HAP-1 (cell line): ENCODE results near the gene RNFT2.

Experiments
- DNase-seq, 2 experiments: peaks; one replicate each; pipeline ENCODE4 v3.0.0-alpha.2; 2016 to 2020; ENCODE audit warnings: low spot score in 2 of 2
- H3K27me3 ChIP-seq: fragments of 250-450 bp; sonication (Bioruptor Pico); 2 replicates; pipeline ENCODE4 v1.5.1; 2020; ENCODE audit warnings: low read depth, mild to moderate bottlenecking, moderate library complexity
- H3K36me3 ChIP-seq: fragments of 250-450 bp; sonication (Bioruptor Pico); replicated peaks from 2 replicates; pipeline ENCODE4 v1.5.1; 2020; ENCODE audit warnings: mild to moderate bottlenecking
- H3K4me1 ChIP-seq: fragments of 250-450 bp; sonication (Bioruptor Pico); 2 replicates; pipeline ENCODE4 v1.5.1; 2020; ENCODE audit warnings: mild to moderate bottlenecking
- H3K4me3 ChIP-seq: fragments of 250-450 bp; sonication (Bioruptor Pico); 2 replicates; pipeline ENCODE4 v1.5.1; 2020; ENCODE audit warnings: mild to moderate bottlenecking, moderate library complexity
- H3K9me3 ChIP-seq: fragments of 250-450 bp; sonication (Bioruptor Pico); 2 replicates; pipeline ENCODE4 v1.5.1; 2020; ENCODE audit warnings: mild to moderate bottlenecking, moderate library complexity
- in situ Hi-C: fragments of 300-500 bp; cut with MboI; formaldehyde crosslinking; loops from 3 replicates; pipeline ENCODE4 v1.14.3; 2020; ENCODE audit warnings: low sequenced_read_pairs, inconsistent platforms, mixed read lengths

The RNFT2 gene

DNA sequence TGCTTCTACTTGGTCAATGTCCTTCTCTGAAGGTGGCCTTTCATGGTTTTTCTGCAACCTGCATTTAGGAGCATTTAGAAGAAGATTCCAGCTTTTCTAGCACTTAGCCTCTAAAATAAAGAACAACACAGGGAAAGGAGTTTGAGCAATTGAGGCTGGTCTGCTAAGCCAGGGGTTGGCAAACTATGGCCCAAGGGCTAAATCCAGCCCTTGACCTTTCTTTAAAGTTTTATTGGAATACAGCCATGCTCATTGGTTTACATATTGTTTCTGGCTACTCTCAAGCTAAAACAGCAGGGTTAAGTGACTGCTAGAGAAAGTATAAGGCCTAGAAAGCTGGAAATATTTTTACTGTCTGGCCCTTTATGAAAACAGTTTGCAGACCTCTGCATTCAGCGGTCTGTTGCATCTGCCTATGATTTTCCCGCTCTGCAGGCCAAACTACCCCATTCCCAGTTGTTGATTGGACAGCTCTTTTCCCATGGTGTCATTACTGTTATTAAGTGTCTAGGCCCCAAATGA lies 39.5 kb upstream of the RNFT2 start:
- in situ Hi-C loops = no loop called here
- DNase-seq = no peak
- H3K4me1 ChIP-seq = peaks cover 5% of the 10 kb centered on the region

DNA sequence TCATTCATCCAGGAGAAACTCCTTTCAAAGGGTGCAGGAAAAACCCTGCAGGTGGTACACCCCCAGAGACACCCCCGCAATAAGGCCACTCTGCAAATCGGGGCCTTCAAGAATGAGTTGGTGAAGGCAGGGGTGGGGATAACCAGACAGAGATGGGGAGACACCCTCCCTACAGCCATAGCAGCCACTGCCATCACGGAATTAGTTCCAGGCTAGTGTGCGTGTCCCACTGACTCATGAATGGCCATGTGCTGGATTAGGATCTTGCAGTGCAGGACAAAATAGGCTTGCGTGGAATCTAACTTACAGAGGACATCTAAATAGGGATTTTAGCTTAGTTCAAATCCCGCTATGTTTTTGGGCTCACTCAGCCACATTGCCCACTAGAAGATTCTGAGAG lies 38.0 kb upstream of the RNFT2 start:
- H3K4me1 ChIP-seq = no peaks in the 10 kb centered on the region
- no peaks in the 10 kb centered on the region for H3K36me3 ChIP-seq
- no peaks in the 10 kb centered on the region for H3K9me3 ChIP-seq
- no peak overlapping the region for H3K4me3 ChIP-seq
- H3K27me3 ChIP-seq = no peaks in the 10 kb centered on the region
- in situ Hi-C loops = loop anchor here (10.0 kb wide), 1 partner anchor 415 kb away; no protein-coding TSS in a partner anchor
- no peak for DNase-seq

More for the DNA sequence above, 39.5 kb upstream of the RNFT2 start:
- H3K27me3 ChIP-seq = no peaks in the 10 kb centered on the region
- no peak overlapping the region for H3K4me3 ChIP-seq
- H3K36me3 ChIP-seq = no peaks in the 10 kb centered on the region
- H3K9me3 ChIP-seq = no peaks in the 10 kb centered on the region

DNA sequence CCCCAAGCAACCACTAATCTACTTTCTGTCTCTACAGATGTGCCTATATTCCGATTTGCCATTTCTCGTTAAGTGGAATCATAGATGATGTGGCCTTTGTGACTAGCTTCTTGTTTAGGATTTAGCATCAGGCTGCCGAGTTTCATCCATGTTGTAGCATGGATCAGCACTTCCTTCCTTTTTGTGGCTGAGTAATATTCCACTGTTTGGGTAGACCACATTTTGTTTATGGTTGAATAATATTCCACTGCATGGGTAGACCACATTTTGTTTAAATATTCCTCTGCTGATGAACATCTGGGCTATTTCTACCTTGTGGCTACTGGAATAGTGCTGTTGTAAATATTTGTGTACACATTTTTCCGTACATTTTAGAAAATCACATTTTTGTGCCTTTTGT lies 36.7 kb upstream of the RNFT2 start:
- Histone ChIP-seq H3K27me3 (no peaks in the 10 kb centered on the region), H3K9me3 (no peaks in the 10 kb centered on the region), H3K36me3 (no peaks in the 10 kb centered on the region), H3K4me1 (no peaks in the 10 kb centered on the region), H3K4me3 (no peak overlapping the region)
- in situ Hi-C loops = loop anchor here (10.0 kb wide), 1 partner anchor 413 kb away; no protein-coding TSS in a partner anchor
- no peak for DNase-seq

DNA sequence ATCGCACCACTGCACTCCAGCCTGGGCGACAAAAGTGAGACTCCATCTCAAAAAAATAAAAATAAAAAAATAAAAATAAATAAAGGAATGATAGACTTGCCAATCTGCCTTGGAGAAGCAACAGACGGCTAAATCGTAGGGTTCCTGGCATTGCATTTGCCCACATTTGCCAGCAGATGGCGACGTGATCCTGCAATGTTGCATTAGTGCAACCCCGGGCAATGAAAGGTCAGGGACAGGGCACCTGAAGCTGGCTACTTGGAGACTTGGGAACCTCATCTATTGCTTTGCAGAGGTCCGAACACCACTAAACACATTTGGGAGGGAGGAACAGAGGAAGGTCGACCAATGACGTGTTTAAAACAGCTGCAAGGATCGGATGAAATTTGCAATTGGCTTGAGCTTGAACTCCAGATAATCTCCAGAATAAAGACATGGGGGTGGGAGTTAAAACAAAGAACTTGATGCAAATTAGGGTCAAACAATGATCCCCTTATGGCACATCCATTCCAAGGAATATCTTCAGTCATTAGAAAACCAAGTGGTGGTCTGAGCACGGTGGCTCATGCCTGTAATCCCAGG lies 34.8 kb upstream of the RNFT2 start:
- Histone ChIP-seq H3K27me3 (no peaks in the 10 kb centered on the region; the same call in 1 of the 2 replicates), H3K9me3 (no peaks in the 10 kb centered on the region), H3K36me3 (no peaks in the 10 kb centered on the region), H3K4me3 (no peak overlapping the region), H3K4me1 (peaks cover under 1% of the 10 kb centered on the region; the same call in 1 of the 2 replicates)
- in situ Hi-C loops = loop anchor here (10.0 kb wide), 1 partner anchor 411 kb away; no protein-coding TSS in a partner anchor
- DNase-seq = peak; percentile 39 to 82

DNA sequence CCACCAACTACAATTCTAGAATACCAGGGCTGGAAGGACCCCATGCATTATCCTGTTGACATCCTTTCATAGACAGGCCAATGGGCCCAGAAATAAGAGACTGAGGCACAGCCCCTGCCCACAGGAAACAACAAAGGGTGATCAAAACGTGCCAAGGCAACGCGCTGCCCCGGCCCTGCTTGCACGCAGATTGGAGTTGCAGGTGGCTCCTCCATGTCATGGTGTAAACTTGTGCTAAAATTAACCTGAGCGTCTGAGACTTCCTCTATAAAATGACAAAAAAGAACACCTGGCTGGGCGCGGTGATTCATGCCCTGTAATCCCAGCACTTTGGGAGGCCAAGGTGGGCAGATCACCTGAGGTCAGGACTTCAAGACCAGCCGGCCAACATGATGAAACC lies 30.4 kb upstream of the RNFT2 start:
- no peaks in the 10 kb centered on the region for H3K36me3 ChIP-seq
- peaks cover 11% of the 10 kb centered on the region for H3K4me1 ChIP-seq
- no peak overlapping the region for H3K4me3 ChIP-seq
- H3K9me3 ChIP-seq = no peaks in the 10 kb centered on the region
- peaks cover 3% of the 10 kb centered on the region for H3K27me3 ChIP-seq
- in situ Hi-C loops = loop anchor here (10.0 kb wide), 1 partner anchor 407 kb away; no protein-coding TSS in a partner anchor
- no peak for DNase-seq

DNA sequence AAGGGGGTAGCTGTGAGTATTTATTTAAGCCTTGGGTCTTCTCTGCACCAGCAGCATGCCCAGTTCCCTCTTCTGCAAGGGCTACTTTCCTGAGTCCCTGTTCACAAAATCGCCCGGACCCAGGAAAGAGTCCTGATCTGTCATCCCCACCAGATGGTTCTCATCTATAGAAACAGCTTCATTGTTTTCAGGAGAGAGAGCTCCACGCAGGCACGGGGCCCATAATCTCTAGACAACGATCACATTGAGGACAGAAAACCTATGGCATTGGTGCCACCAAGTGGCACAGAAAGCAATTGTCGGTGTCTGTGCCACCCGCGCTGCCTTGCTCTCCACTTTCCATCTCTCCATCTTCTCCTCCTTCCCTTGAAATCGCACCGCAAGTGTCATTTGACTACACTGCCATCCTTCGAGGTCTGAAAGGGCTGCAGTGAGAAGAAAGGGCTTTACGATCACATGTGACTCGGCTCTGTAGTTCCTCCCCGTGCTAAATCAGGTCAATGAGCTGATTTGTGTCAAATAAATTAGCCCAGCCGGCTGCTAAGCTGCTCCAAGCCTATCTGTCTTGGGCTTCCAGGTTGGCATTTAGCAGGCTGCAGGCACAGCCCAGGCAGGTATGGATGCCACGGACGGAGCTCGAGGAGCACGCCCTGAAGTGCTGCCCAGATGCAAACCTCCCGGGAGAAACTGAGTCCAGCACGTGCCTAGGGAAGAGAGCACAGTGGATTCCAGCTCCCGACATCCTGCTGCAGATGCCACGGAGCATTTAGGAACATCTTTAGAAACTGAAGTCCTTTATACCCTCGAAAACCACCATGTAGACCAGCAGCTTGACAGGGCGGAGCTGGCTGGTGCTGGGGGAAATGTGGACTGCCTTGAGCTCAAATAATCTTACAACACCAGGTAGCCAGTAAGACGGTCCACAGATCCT lies 29.0 kb upstream of the RNFT2 start:
- H3K9me3 ChIP-seq = no peaks in the 10 kb centered on the region
- H3K4me1 ChIP-seq = peaks cover 11% of the 10 kb centered on the region
- DNase-seq = peak; percentile 46 to 64
- peaks cover 3% of the 10 kb centered on the region for H3K27me3 ChIP-seq
- H3K36me3 ChIP-seq = no peaks in the 10 kb centered on the region
- no peak overlapping the region for H3K4me3 ChIP-seq
- in situ Hi-C loops = loop anchor here (10.0 kb wide), 1 partner anchor 406 kb away; no protein-coding TSS in a partner anchor

DNA sequence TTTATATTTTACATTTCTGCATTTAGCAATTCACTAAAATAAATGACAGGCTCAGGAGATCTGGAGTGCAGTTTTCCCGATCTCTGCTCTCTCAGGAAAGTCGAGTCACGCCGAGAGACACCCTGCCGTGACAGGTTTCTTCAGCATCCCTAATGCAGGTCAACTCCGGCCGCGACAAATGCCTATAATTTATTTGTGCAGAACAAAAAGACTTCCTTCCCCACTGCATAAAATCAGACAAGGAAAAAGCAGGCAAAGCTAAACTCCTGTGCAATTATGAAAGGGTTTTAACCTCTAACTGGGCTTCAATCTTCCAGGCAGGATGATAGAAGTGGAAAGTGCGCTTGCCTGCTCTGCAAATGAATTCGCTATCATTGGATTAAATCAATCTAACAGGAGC lies 28.3 kb upstream of the RNFT2 start:
- H3K27me3 ChIP-seq = peaks cover 3% of the 10 kb centered on the region
- no peaks in the 10 kb centered on the region for H3K9me3 ChIP-seq
- in situ Hi-C loops = loop anchor here (10.0 kb wide), 1 partner anchor 405 kb away; no protein-coding TSS in a partner anchor
- DNase-seq = no peak
- no peak overlapping the region for H3K4me3 ChIP-seq
- H3K36me3 ChIP-seq = no peaks in the 10 kb centered on the region
- H3K4me1 ChIP-seq = peaks cover 11% of the 10 kb centered on the region

DNA sequence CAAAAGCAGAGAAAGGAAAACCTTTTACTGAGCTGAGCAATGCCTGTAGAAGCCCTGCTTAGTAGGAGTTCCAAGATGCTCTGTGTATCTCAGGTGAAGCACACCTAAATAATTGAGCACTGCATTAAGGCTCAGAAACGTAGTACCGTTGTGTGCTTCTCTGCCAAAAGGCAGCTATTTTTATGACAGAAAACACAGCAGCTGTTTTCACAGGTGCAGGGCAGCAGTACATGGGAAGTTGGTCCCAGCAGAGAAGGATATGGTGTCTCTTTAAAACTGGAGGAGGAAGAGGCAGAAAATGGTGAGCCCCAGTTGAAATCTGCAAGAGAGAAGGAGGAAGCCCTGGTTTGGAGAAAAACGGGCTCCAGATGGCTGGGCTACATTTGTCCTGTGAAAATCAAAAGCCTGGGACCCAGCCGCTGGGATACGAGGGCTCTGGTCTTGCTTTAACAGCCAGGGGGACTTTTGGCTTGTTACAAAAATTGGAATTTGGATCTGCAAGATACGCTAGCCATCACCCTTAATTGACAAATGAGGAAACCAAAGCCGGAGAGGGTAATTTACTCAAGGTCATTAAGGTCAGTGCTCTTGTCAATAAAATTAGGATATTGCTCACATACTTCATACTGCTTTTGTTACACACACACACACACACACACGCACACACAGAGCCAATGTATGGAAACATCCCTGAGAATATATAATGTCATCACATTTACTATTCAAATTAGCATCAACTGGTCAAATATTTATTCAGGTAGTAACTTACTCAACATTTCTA lies 27.6 kb upstream of the RNFT2 start:
- Histone ChIP-seq H3K4me1 (peaks cover 11% of the 10 kb centered on the region), H3K27me3 (peaks cover 3% of the 10 kb centered on the region), H3K9me3 (no peaks in the 10 kb centered on the region), H3K4me3 (no peak overlapping the region), H3K36me3 (peaks cover 3% of the 10 kb centered on the region; the same call in 1 of the 2 replicates)
- in situ Hi-C loops = no loop called here
- DNase-seq = no peak

DNA sequence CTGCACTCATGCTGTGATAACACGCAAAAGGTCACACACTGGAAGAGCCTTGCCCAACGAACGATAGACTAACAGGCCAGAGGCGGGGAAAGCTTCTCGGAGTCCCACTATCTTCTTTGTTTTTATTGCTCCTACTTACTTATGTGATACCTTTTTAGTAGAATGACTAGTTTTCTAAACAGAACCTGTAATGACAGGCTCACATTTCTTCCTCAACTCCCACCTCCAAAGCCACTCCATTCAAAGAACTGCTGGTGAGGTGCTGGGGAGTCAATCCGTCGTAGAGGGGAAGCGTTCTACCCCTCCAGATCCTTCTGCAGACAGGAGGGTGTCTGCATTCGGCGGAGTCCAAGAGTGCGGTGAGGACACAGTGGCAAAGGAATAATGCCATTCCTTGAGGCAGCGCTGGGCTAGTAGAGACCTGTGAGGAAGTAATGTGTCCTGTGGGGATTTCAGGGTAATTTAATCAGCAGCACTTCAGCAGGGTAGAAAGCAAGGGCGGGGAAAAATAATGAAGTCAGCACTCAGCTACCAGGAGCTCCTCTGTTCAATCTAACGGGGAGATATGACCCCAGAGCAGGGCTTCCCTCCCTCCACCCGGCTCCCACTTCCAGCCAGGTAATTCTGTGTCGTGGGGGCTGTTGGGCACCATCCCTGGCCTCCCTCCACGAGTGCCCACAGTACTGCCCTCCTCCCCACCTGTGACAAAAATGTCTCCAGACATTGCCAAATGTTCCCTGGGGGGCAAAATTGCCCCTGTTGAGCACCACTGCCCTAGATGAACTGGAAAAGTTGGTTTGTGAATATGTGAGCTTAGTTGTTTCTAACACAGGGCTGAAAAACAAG lies 25.4 kb upstream of the RNFT2 start:
- H3K27me3 ChIP-seq = peaks cover 3% of the 10 kb centered on the region
- H3K9me3 ChIP-seq = no peaks in the 10 kb centered on the region
- in situ Hi-C loops = no loop called here
- peaks cover 18% of the 10 kb centered on the region for H3K36me3 ChIP-seq
- no peak overlapping the region for H3K4me3 ChIP-seq
- no peak for DNase-seq
- peaks cover 11% of the 10 kb centered on the region for H3K4me1 ChIP-seq

DNA sequence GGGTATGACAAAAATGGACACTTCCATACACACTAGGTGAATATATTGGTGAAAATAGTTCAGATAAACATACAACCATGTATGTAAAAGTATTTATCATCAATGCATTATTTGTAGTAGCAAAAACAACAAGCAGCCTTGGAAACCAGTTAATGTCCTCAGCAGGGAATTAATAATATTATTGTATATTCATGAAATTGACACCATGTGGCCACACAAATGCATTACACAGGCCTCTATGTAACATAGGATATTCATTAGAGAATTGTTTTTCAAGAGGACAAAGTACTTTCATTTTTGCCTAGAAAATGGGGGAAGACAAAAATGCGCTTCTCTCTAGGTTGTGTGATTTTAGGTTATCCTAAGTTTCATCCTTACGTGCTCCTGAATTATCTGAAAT lies 24.6 kb upstream of the RNFT2 start:
- Histone ChIP-seq H3K27me3 (peaks cover 3% of the 10 kb centered on the region), H3K4me1 (peaks cover 15% of the 10 kb centered on the region), H3K4me3 (no peak overlapping the region), H3K36me3 (peaks cover 21% of the 10 kb centered on the region), H3K9me3 (no peaks in the 10 kb centered on the region)
- in situ Hi-C loops = no loop called here
- DNase-seq = no peak

DNA sequence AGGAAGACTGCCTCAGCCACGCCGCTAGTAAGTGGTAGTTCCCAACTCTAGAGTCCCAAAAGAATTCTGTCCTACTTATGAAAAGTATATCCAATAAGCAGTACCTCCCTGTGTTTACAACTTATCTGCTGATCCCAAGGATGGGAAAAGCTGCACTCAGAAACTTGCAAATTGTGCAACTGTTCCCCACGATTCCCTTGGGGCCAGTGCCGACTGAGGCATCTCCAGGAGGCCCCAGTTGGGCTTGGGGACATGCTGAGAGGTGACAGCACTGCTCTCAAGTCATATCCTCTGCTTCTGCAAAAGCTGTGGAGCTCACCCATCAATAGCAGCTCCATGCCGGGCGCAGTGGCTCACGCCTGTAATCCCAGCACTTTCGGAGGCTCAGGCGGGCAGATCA lies 23.9 kb upstream of the RNFT2 start:
- H3K9me3 ChIP-seq = no peaks in the 10 kb centered on the region
- no peak overlapping the region for H3K4me3 ChIP-seq
- peaks cover 3% of the 10 kb centered on the region; the same call in 1 of the 2 replicates for H3K27me3 ChIP-seq
- peaks cover 21% of the 10 kb centered on the region for H3K36me3 ChIP-seq
- in situ Hi-C loops = no loop called here
- DNase-seq = no peak
- peaks cover 15% of the 10 kb centered on the region for H3K4me1 ChIP-seq

DNA sequence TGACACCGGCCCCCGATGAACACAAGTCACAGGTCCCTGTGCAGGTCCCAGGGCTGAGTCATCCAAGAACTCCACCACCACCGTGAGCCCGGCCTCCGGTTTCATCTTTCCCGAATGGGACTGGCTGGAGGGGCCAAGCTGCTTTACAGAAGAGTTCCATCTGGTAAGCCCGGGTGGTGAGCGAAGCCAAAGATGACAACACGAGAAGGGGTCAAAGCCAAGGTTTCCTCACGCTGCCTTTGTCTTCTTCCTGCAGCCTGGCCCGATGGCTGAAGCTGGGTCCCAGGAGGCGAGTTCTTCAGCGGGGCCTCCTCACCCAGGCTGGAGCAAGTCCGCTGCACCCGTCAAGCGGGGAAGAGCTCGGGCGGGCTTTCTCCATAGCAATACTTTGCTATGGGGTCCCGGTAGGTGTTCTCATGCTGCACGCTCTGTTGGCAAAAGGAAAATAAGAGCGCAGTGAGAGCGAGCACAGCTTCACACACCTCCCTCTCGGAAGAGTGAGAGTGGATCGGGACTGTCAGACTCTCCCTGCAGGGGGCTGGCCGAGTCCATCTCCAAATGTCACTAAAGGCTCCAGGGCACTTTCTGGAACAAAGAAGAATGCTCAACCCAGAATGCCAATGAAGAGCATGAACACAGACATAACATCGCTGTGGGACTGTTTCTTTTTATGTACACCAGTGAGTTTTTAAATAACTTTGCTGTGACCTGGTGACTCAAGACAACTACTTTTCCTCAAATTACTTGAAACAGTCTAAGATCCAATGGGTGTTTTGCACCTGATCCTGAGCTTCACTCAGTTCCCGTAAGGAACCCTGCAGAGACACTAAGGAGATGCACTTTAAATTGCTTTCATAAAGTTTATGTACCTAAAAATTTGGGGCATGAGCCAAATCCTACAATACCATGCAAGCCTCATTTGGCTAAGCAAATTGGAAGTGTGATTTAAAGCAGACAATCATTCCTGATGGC lies 20.4 kb upstream of the RNFT2 start:
- Histone ChIP-seq H3K27me3 (no peaks in the 10 kb centered on the region), H3K9me3 (no peaks in the 10 kb centered on the region), H3K4me3 (no peak overlapping the region), H3K36me3 (peaks cover 21% of the 10 kb centered on the region), H3K4me1 (peaks cover 30% of the 10 kb centered on the region)
- no peak for DNase-seq
- in situ Hi-C loops = no loop called here
